Stimulated activated CD4-positive, alpha-beta T cell treated with anti-CD3 and anti-CD28 coated beads, Interleukin-2, amount 100 ng/mL, for 48 hours (primary cell): ENCODE results near the gene ATP6V1A.
A peak's percentile ranks its signal among the peaks of the same experiment; 100 is the strongest.

Experiments used
- DNase-seq, 2 donors: peaks; one replicate each; pipeline ENCODE4 v3.0.0-alpha.2; 2020

Gene ATP6V1A

DNA sequence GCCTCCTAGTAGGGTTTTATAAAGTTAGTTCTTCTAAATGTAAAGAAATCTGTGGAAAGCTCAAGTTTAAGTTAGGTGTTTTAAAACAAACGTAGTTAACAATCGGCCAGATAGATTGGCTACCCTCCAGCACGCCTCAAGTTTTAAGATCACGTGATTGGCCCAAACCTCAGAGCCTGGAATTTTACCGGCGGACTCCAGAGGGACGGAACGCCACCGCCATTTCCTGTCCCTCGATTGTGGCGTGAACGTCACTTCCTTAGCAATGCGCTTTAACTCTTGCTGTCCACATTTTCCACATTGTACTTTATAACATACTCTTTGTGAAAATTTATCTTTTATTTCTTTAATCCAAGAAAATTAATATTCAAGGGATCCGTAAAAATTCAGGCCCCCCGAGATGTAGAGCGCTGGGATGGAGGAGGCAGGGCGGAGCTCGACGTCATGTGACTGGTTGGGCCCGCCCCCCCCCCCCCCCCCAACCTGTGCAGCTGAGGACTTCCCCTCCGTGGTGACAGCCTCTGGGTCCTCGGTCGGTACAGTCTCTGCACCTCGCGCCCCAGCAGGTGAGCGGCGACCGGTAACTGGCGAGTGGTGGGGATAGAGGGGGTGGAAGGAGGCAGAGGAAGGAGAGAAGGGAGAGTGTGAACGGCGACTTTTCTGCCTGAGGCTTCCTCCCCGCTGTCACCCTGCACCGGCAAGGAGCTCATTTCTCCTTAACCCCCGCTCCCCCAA lies at the start of gene ATP6V1A:
Gene ATP6V1A, plus strand, starts transcription at position 488 of the 735 bp plus-strand sequence. CDS start 31,719 bp downstream, outside the sequence.
- DNase-seq = peak; percentile 69 to 70

DNA sequence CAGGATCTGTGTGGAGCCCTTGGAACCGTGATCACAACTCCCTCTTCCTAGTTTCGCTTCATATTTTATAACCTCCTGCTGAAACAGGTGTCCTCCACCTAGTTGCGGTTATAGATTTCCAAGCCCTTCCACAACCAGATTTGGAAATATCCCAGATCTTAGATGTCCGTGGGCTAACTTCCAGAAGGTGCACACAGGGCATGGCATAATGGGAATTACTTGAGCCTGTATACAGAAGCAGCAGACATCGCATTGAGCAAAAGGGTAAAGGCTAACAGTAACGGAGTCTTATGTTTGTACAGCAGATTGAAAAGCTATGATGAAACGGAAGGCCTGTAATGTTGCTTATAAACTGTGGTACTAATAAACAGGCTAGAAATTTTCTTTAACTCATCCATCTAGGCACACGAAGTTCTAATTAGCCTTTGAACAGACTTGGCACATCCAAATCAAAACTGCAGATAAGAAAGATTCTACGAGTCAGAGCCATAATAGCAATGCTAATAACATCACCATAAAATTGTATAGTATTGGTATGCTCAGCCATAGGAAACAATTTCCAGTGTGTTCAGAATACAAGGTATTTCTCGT lies 49.2 kb upstream of the ATP6V1A start:
- no peak for DNase-seq

DNA sequence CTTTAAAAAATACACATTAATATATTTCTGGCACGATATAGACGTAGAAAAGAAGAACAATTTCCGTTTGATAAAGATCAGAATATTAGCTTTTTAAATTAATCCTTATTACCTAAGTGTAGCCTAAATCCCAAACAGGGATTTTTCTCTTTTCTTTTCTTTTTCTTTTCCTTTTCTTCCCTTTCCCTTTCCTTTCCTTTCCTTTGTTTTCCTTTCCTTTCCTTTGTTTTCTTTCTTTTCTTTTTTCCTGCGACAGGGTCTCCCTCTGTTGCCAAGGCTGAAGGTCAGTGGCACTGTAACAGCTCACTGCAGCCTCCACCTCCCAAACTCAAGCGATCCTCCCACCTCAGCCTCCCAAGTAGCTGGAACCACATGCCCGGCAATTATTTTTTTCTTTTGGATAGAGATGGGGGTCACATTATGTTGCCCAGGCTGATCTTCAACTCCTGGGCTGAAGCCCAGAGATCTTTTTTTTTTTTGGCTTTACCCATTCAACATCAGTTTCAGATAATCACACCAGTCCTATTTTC lies 48.6 kb upstream of the ATP6V1A start:
- DNase-seq = no peak

DNA sequence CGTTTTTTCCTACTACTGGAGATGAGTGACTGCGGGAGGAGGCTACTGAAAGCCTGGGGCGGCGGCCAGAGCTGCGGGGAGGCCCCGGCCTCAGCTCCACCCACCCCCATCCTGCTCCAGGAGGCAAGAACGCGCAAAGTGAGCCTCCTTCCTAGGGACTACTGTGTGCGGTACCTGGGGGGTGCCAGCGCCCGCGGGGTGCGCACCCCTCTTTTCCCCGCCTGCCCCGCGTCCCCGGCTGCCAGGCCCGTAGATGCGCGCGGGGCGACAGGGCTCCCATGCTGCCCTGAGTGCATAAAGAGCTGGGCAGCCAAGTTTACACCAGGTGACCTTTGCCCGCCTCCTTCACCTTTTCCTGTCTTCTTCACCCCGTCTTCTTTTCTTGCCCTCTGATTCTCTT lies 47.9 kb upstream of the ATP6V1A start:
- peak in 1 of 2 donors; percentile 2 for DNase-seq

DNA sequence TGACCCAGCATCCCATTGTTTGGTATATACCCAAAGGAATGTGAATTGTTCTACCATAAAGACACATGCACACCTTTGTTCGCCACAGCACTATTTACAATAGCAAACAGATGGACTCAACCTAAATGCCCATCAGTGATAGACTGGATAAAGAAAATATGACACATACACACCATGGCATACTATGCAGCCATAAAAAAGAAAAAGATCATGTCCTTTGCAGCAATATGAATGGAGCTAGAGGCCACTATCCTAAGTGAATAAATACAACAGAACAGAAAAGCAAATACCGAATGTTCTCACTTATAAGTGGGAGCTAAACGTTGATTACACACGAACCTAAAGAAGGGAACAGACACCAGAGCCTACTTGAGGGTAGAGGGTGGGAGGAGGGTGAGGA lies 39.0 kb upstream of the ATP6V1A start:
- DNase-seq = no peak

DNA sequence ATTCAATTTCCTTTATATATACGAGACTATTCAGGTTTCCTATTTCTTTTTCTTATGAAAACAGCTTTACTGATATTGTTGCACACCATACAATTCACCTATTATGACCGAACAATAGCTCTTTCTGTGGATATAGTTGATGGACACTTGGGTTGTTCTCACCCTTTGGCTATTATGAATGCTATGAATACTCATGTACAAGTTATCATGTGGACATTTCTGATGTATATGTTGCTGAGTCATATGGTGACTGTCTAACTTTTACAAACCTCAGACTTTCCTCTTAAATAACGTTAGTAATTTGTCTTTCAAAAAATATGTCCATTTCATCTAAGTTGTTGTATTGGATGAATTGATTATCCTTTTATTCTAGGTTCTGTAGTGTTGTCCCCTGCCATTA lies 34.7 kb upstream of the ATP6V1A start:
- no peak for DNase-seq

DNA sequence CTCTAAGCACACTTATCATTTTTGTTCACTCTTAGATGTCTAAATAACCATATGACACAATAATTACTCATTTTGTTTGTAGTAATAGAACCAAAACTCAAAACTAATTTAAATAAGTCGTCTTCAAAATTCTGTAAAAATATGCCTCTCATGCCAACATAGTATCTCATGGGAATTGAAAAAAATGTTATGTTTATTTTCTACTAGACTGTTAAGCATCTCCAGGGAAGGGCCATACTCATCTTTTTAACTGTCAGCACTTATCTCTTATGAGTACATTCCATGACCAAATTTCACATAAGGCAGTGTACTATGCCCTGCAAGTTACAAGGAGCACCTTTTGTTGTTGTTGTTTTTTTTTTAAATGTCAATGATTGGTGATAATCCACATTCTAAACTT lies 32.1 kb upstream of the ATP6V1A start:
- DNase-seq = no peak

DNA sequence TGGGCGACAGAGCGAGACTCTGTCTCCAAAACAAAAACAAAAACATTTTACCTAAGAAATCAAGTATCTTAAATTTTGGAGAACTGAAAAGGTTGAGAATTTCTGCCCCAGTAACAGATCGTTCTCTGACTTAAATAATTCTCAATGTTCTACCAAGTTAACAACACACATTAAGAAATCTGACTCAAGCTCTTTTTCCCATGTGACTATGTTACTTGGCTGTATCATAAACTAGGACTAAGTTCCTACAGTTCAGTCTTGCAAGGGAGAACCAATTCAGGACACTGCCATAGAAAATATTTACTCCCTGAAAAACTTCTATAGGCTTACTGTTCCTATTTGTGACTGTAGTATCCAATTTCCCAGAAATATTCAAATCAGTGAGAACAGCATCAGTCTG lies 29.5 kb upstream of the ATP6V1A start:
- no peak for DNase-seq

DNA sequence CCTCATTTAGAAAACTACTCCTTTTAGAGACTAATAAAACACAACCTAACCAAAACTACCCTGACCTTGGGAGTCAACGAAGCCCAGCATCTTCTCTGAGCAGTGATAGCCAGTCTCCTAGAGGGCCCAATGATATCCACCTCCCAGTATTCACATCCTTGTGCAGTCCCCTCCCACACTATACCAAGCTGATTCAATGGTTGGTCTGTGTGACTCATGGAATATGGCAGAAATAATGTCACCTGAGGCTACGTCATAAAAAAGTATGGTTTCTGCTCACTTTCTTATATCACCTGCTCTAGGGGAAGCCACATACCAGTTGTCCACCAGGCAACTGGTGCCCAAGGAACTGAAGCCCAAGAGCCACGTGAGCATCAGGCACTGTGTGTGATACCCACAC lies 29.0 kb upstream of the ATP6V1A start:
- no peak for DNase-seq

DNA sequence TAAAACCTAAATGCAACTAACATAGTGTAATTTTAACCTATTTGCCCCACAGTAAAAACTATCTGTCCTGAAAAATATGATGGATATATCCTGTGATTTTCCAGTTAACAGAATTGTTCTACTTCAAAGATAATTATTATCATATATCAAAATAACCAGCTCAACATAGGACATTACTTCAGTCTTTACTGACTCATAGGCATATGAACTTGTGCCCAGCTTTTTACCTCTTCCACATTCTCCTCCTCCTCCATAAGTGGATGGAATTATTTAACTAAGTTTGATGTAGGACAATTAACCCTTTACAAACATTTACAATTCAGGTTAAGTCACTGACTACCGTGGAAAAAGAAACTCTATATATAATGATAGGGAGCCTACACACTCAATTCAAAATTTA lies 27.5 kb upstream of the ATP6V1A start:
- DNase-seq = no peak

DNA sequence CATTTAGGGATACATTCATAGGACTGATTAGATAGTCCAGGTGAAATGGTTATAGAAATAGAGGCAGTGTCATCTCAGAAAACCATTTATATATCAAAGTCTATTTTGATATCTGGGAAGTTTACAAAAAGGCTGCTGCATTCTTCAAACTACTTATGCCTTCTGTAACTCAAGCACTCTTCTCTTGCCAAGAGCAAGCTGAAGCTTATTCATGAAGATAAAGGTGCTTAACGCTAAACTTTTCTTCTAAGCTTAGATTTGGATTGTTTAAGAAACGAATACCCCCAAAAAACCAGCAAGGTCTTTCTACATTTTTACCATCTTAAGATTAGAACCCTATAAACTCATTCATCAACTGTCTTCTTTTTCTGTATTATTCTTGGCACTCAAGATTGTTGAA lies 27.1 kb upstream of the ATP6V1A start:
- no peak for DNase-seq

DNA sequence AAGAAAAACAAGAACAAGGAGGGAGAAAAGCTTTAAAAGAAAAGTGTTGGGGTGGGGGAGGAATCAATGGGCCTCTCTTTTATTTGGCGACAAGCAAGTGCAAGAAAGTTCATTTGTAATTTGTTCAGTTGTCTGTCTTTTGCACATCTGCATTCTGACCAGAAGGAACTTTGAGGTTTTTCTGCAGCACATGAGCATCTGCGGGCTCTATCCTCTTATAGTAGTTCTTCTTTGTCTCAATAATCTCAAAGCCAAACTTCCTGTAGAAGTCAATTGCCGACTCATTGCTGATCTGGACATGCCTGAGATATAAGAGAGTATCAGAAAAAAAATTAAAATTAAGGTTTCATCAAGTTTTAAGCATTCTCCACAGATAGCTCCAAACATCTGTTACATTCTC lies 25.2 kb upstream of the ATP6V1A start:
- DNase-seq = no peak

DNA sequence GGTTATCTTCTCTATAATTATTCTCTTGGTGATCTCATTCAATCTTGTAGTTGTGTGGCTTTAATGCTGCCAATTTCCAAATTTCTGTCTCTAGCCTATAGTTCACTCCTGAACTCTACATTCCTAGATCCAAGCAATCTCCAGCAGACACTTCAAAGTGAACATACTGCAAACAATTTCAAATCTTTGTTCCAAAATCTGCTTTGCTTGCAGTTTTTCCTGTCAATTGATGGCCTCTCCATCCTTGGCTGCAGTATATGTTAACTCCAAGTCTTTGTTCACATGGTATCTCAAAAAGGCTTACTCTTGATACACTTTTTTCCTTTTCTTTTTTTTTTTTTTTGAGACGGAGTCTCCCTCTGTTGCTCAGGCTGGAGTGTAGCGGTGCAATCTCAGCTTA lies 18.2 kb upstream of the ATP6V1A start:
- no peak for DNase-seq

DNA sequence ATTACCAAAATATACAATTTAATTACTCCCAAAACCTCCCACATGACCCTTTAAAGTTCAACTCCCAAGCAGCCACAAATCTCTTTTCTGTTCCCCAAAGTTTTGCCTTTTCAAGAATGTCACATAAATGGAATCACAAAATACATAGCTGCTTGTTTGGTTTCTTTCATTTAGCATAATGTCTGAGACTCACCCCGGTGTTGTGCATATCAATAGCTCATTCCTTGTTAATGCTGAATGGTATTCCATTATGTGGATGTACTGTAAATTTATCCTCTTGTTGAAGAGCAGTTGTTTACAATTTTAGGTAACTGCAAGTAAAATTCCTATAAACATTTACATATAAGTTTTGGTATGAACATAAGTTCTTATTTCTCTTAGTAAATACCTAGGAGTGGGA lies 16.3 kb upstream of the ATP6V1A start:
- DNase-seq = no peak

DNA sequence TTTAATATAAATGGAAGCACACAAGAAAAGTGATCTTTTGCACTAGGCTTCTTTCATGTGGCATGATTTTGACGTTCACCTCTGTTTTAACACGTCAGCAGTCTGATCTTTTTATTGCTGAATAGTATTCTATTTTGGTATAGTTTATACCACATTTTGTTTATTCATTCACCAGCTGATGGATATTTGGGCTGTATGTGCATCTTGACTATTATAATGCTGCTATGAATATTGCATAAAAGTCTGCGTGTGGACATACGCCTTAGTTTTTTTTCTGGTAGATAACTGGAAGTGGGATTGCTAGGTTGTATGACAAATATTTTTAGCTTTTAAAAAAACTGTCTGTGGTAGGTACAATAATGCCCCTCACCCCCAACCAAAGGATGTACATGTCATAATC lies 15.1 kb upstream of the ATP6V1A start:
- DNase-seq = no peak

DNA sequence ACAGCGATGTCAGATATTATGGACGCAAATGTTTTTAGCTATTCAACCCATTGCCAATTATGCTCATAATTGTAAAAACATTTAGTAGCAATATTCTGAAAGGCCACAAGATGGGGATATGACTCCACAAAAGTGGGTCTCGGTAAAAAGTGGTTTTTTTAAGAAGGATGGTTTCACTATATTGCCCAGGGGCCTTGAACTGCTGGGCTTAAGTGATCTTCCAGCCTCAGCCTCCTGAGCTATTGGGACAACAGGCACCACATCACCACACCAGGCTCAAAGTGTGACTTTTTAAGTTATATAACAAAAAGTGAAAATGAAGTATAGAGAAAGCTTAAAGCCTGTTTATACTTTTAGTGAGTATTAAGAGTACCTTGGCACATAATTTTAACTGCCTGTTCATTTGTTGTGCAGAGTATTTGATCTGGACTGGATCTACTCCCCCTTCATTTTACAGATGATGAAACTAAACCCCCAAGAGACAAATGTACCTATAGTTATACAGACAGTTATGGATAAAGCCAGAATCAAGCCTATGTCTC lies 10.2 kb upstream of the ATP6V1A start:
- DNase-seq = no peak

DNA sequence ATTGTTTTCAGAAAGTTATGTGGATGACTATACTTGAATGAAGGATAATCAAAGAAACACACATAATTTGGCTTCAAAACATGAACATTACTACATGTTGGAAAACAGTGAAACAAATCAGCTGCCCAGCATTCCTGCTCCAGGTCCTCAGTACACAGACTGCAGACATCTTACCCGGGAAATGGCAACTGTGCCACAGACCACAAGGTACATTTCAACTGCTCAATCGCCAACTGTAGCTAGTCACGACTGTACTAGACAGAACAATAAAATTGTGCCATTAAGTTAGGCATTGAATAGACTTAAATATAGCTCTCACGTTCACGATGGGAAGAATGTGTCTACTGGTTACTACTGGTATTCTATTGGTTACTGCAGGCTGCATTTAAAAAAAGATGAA lies 5.7 kb upstream of the ATP6V1A start:
- DNase-seq = no peak

DNA sequence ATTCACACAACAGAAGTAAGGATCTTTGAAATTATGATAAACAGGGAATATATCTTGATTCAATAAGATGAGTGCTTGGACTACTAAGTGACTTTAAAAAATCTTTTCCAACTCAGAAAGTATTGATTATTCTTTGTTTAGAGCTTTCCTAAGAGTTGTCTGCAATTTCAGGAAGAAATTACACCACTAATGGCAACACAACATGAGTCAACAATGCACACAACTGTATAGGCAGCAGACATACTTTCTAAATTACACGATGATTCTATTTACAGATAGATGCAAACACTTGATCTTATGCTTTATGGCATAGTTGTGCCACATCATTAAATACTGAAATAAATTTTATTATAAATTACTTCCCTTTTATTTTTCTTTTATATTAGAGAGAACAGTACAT lies 5.2 kb upstream of the ATP6V1A start:
- no peak for DNase-seq

DNA sequence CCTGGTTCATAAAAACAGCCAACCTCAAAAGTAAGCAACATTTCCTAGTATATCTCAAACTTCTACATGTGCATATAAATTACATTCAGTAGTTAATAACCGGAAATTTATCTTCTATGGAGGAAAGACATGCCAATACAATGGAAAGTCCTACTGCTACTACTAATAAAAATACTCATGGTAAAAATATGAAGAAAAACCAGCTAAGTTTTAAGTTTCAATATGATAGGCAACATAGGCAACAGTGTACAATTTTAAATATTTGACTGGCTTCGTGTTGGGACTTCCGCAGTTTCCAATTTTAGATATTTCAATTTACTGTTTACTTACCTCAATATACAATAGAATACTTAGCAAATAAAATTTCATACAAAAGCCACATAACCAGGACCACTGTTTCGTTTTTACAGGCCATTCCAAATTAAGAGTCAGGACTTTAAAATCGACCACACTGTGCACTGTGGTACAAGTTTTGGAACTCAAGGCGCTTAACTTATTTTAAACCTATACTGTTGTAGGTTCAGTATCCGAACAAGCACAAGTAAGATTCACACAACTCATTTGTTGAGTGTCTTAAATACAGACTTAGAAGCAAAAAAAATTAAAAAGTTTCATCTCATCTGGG lies 3.7 kb upstream of the ATP6V1A start:
- DNase-seq = no peak

DNA sequence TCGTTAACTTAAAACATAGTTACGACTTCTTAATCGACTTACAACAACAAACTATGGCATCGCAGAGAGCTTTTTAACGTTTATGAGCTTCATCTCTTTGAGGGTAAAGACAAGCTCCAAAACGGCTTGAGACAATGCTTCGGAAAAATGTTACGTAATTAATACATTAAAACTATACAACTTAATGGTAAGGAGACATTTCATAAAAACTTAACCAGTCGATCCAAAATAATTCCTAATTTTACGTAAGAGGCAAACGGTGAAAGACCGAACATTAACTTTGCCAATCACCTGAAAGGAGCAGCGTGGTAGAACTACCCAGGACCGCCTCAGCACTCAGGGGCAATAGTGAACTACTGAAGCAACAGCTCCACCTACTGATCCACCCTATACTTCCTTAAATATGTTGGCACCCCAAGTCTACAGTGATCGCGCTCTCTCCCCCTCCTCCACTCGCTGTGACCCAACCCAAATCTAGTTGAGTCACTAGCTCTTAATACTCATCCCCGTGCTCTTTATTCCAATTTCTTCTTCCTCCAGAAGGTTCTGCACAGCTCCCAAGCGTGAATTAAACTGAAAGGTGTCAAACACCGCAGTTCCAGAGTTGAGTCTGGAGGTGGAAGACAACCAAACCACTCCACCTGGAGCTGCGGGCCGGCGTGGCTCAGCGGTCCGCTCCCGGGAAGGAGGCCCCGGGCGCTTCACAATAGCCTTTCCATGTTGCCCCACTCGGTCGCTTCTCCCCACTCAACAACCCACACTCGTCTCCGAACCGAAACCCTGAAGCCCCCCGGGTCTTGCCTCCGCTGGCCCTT lies 1.7 kb upstream of the ATP6V1A start:
- DNase-seq = peak; percentile 58 to 60

DNA sequence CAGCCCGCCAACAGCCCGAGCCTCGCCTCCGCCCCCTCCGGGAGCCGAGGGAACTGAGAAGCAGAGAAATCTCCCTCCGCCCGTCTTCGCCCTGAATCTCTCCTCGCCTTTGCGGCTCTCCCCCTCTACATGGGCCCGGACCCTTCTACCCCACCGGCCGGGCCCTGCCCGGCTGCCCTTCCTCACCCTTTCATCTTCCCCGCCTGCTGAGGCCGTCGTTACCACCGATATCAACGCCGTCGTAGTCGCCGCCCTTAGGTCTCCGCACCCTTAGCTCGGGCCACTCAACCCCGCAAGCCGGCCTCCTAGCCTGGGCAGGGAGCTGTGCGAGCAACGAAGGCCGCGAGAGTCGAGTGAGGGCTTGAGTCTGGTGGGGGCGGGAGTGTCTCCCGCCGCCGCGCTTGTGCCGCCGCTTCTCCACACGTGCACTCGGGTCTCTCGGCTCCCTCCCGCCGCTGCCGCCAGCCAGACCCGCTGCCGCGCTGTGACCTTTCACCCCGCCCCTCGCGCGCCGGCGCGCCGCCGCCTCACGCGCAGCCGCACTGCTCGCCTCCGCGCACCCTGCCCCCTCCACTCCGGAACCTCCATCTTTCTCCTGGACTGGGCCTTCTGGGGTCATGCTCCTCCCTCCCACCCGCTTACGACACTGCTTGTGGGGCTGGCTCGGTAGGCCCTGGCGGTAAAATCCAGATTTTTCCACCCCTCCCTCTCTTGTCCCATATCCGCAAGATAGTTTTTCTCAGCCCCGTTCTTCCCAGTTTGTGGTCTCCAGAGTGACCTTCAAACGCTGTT lies 883 bp upstream of the ATP6V1A start, which contains the start of gene NAA50:
Gene NAA50, minus strand, starts transcription at position 494 of the 792 bp plus-strand sequence. Its CDS starts 300 bp downstream, at position 194.
- peak; percentile 90 for DNase-seq
